ENCODE results near the gene SIM2.

The SIM2 gene

GRCh38 chr21:36716836-36717235 lies 17.9 kb downstream of the SIM2 start:
- no peak for DNase-seq (ENCODE audit: low spot score)

DNA sequence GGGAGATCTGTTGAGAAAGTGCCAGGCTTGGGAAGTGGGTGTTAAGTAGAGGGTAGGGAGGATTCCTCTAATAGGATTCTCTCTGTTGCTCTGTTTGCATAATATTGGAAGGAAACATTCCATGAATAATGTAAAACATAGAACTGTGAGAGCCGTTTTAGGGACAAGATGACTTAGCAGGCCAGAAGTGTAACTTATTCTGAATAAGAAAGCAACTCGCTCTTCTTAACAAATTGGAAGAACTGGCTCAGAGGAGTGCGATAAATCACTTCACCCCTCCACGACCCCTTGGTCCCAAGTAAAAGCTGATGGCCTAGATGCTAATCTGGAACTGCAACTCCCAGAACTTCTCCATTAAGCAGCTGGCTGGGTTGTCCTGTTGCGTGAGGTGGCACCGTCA lies 19.1 kb downstream of the SIM2 start:
- DNase-seq (ENCODE audit: low spot score) = no peak

DNA sequence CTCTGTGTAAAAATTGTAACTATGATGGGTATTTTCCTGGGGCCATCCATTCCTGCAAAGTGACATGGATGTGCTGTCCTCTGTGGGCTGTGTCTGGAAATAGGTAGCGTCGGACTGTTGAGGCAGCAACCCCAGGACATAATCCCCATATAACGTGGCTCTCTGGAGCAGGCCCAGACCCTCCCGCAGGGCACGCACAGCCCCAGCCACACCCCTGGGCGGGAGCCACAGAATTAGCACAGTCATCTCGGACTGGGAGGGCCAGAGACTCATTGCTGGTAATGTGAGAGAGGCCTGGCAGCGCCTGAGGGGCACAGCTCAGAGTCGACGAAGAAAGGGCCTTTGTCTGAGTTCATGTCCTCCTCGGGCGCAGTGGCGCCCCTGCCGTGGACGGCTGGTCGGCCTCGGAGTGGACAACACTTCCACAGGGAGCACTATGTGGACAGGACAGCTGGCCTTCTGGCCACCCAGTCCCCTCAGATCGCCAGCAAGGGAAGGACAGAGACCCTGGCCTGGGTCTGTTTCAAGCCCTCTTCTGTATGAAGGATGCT lies 20.1 kb downstream of the SIM2 start:
- DNase-seq (ENCODE audit: low spot score) = no peak

GRCh38 chr21:36719614-36720013 lies 20.7 kb downstream of the SIM2 start:
- no peak for DNase-seq (ENCODE audit: low spot score)

DNA sequence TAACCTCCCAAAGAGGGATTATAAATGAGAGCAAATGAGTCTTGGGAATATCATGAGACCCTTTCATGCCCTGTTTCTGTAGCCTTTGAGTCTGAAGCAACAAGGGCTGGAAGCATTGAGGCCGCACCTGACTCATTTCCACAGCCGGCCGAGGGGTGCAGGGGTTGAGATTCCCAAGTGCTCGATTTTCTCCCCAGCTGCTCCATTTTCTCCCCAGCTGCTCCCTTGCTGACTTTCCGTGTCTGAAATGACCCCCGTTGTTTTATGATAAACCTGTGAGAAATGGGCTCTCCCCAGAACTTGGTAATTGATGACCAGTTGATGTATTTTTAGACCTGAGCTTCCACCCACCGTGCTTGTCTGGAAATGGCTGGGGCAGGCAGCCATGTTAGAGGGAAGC lies 22.9 kb downstream of the SIM2 start:
- DNase-seq (ENCODE audit: low spot score) = no peak

- no peak for DNase-seq (ENCODE audit: low spot score)
These were observed 23.8 kb downstream of the SIM2 start for GRCh38 chr21:36722370-36723368.

DNA sequence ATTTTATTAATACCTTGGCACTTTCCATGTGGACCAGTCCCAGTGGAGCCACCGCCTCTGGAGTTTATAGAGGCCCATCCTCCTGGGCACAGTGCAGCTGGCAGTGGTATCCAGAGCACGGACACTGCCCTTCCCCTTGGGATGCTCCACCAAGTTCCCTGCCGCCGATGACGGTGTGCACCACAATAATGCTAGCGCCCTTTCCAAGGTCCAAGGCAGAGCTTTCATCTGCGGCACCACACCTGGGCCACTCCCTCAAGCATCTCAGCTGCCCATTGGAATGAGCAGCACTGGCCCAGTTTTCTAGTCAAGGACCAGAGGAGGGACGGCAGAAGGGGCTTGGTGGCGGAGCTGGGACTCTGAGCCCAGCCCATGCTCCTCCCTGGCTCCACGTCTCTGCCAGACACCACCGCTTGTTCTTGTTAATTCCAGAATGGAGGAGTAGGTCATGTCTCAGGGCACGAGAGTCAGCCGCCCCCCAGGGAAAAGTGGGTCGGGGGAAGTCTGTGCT lies 24.5 kb downstream of the SIM2 start:
- DNase-seq (ENCODE audit: low spot score) = no peak

- DNase-seq (ENCODE audit: low spot score) = no peak
These were observed 25.7 kb downstream of the SIM2 start for GRCh38 chr21:36724660-36725059.

DNA sequence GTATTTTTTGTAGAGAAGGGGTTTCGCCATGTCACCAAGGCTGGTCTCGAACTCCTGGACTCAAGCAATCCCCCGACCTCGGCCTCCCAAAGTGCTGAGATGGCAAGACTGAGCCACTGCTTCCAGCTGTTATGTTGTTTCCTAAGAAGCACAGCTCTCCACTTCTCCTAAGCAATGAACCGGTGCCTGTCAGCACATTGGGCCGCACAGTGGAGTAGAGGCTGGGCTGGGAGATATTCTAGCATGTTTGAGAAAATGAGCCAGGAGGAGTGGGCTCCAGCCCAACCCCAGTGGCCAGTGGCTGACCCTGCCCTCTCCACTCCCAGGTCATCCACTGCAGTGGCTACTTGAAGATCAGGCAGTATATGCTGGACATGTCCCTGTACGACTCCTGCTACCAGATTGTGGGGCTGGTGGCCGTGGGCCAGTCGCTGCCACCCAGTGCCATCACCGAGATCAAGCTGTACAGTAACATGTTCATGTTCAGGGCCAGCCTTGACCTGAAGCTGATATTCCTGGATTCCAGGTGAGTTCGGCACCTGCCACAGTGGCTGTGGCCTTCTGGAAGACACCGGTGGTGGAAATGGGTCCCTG lies 27.0 kb downstream of the SIM2 start:
- DNase-seq (ENCODE audit: low spot score) = no peak

DNA sequence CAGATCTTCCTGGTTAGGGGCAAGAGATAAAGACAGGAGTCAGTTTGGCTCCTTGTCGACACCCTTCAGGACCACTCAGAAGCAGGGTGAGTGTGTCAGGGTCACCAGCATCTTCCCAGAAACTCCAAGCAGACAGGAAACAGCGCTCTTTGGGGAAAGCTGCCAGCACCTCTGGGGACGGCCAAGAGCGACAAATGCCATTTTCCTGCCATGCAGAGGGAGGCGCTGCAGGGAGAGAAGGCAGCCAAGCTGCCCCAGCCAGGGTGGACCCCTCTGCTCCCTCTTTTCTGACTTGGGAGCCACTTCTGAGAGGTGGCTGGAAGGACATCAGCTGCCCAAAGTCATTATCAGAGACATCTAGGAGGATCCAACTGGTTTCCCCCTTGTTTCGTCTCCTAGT lies 29.0 kb downstream of the SIM2 start:
- no peak for DNase-seq (ENCODE audit: low spot score)

DNA sequence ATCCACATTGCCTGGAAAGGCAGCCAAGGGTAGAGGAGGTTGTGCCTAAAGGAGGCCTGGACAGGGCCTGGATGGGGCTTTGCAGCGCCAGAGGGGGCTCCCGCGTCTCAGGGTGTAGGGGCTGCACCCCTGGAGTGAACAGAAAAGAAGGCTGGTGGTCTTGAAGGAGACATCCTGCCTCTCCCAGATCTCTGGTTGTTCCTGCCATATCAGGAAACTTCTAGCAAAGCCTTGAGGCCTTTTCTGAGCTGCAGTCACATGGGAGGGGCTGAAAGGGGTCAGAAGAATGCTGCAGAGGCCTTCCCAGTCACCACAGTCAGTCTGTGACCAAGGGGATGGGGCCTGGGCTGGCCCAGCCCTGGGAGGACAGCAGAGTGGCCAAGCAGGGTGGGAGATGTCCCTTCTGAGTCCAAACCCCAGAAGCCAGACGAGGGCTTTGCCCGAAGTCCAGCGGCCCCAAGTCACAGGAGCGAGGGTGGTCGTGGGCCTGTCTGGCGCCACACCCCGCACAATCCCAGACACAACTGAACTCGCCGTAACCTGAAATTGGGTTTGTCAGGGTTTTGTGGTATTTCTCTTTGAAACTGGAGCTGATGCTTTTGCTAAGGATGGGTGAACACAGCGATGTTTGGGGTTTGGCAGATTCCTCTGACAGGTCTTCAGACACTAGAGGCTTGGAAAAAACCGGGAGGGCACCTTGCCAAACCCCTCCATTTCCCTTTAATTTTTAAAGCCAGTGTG lies 29.6 kb downstream of the SIM2 start:
- no peak for DNase-seq (ENCODE audit: low spot score)

DNA sequence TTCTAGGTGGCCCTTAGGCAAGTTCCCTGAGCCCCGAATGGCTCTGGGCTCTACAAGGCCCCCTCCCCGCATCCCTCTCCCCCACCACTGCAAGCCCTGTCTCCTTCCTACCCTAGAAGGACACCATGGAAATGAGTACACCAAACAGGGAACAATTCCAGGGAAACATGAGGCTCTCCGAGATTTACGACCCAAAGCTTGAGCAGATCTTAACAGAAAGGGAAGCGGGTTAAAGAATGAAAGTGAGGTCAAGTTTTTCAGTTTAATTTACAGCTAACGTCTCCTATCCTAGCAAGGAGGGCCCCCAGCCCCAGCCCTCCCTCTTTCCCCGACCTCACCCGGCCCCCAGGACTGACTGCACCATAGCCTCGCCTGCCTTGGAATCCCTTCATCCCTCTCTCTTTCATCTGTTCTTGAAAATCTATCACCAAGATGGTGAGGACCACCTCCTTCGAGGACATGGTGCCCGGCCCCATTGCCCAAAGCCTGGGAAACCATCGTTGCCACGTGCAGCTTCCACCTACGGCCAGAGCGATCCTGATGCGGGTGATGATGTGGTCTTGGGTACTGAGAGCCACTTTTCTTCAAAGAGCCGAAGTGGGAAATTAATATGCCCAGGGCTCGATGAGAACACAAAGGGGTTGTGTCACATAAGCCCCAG lies 30.5 kb downstream of the SIM2 start:
- no peak for DNase-seq (ENCODE audit: low spot score)

- no peak for DNase-seq (ENCODE audit: low spot score)
These were observed 31.7 kb downstream of the SIM2 start for GRCh38 chr21:36730291-36731281.

GRCh38 chr21:36732217-36732616 lies 33.3 kb downstream of the SIM2 start:
- DNase-seq (ENCODE audit: low spot score) = no peak

- no peak for DNase-seq (ENCODE audit: low spot score)
These were observed 33.8 kb downstream of the SIM2 start for GRCh38 chr21:36732761-36733160.

GRCh38 chr21:36733857-36734256 lies 34.9 kb downstream of the SIM2 start:
- DNase-seq (ENCODE audit: low spot score) = no peak

DNA sequence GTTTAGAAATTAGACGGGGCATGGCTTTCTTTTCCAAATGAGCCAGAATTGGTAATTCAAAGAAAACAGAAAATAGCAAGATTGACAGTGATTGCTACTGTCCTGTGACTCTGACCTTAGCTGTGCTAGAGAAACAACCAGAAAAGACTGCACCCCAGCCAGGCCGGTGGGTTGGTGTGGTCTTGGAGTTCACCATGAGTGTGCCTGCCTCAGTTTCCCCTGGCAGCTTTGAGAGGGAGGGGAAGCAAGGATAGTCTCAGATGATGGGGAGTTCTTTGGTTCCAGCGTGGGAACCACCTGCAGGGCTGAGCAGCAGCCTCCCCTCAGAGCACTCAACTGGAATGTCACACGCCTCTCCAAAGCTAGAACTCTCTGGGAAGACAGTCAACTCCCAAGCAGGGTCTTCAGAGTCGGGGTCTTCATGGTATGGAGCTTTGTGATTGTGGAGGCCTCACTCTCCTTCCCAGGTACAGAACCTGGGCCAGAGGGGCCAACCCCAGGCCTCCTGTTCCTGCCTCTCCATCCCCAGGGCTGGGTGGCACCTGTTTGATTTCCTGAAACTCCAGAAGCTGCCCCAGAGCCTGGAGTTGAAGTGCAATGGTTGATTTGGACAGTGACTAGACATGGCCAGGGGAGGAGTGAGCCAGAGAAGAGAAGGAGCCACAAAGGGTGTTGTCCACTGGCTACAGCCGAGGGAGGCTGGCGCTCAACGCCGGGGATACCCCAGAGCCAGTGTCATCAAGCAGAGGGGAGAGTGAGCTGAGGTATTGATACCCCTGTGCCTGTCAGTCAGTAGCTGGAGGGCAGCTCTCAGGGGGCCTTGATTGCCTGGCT lies 35.7 kb downstream of the SIM2 start:
- DNase-seq (ENCODE audit: low spot score) = no peak

DNA sequence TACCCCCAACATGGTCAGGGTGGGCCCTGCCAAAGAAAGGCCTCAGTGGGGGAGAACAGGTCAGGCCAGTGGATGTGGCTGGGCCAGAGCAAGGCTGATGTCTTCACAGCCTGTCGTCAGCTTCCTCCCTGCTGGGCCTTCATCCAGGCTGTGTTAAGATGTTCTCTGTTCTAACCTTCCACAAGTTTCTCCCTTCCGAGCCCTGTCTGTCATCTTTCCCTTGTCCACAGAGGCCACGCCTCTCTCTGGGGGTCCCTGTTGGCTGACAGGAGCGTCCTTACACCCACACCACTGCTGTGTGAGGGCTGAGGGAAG lies 36.2 kb downstream of the SIM2 start:
- DNase-seq (ENCODE audit: low spot score) = no peak

- DNase-seq (ENCODE audit: low spot score) = no peak
These were observed 36.9 kb downstream of the SIM2 start for GRCh38 chr21:36735724-36736320.
